ENCODE measurements around the gene TSPAN4. TPM values are rescaled to one million over a fixed set of nuclear protein-coding genes. Genes with fewer than 3 reads are reported as not detected.

Gene TSPAN4
- total RNA-seq, 4 donors from 2014 or later: 47.1 to 78.9 (median 59.7) TPM

DNA sequence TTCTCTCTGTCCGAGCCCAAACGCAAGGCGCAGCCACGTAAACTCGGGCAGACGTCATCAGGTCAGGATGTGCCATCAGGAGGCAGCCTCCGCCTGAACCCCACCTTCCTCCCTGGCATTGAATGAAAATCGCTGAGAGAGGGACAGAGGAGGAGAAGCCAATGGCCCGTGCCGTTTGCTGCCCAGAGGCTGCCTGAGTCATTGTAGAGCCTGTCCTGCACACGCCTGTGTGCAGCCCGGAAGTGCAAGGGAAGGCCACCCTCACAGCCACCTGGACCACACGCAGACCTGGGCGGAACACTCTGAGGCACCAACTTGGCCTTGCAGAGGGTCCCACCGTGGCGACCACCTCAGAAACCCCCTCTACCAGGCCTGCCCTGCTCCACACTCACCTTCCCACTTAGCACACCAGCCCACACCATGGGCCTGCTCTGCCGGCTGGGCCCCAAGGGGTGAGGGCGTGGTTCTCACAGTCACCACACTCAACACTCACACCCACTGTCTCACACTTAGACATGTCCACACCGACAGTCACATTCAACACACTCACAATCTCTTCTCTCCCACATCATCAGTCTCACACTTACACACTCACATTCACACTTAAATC, 58.9 kb downstream of the TSPAN4 start:
- Histone ChIP-seq H3K36me3 (peaks cover 76% of the 10 kb centered on the region), H3K4me3 (no peak overlapping the region), H3K27ac (no peak overlapping the region), H3K27me3 (no peaks in the 10 kb centered on the region), H3K4me1 (no peaks in the 10 kb centered on the region), H3K9me3 (no peaks in the 10 kb centered on the region)
- no peak for DNase-seq (ENCODE audit: low spot score in 2 of 2)
- TF ChIP-seq POLR2AphosphoS5 (IDR thresholded peaks at IDR 0.05) (no peak), POLR2A (IDR thresholded peaks at IDR 0.05) (no peak), EP300 (IDR thresholded peaks at IDR 0.05) (no peak)
- TF ChIP-seq, protein P1, sequence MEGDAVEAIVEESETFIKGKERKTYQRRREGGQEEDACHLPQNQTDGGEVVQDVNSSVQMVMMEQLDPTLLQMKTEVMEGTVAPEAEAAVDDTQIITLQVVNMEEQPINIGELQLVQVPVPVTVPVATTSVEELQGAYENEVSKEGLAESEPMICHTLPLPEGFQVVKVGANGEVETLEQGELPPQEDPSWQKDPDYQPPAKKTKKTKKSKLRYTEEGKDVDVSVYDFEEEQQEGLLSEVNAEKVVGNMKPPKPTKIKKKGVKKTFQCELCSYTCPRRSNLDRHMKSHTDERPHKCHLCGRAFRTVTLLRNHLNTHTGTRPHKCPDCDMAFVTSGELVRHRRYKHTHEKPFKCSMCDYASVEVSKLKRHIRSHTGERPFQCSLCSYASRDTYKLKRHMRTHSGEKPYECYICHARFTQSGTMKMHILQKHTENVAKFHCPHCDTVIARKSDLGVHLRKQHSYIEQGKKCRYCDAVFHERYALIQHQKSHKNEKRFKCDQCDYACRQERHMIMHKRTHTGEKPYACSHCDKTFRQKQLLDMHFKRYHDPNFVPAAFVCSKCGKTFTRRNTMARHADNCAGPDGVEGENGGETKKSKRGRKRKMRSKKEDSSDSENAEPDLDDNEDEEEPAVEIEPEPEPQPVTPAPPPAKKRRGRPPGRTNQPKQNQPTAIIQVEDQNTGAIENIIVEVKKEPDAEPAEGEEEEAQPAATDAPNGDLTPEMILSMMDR (IDR thresholded peaks at IDR 0.05): no peak
- 93% methylated on average over 19 of the region's 19 CpGs for WGBS

DNA sequence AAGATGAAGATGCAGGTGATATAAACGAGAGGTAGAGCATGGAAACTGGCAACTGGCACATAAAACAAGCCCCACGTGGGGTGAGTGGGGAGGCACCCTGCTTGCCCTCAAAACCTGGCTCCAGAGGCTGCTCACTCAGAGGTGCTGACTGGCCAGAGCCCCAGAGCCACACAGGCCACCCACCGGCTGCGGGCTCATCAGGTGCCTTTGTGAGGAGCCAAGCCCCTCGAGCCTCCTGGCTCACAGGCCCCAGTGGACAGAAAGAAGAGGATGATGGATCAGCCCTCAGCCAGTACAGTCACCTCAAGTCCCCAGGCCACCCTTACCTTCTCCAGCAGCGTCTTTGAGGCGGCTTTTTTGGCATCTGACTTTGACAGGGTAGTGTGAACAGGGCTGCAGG, 61.7 kb downstream of the TSPAN4 start:
- Histone ChIP-seq H3K27ac (no peak overlapping the region), H3K4me1 (peaks cover 16% of the 10 kb centered on the region), H3K27me3 (no peaks in the 10 kb centered on the region), H3K9me3 (no peaks in the 10 kb centered on the region), H3K4me3 (no peak overlapping the region), H3K36me3 (peaks cover 60% of the 10 kb centered on the region)
- 78% methylated on average over 2 of the region's 7 CpGs for WGBS
- TF ChIP-seq, protein P1 (IDR thresholded peaks at IDR 0.05): no peak
- TF ChIP-seq EP300 (IDR thresholded peaks at IDR 0.05): no peak
- no peak for TF ChIP-seq POLR2AphosphoS5 (IDR thresholded peaks at IDR 0.05)
- TF ChIP-seq POLR2A (IDR thresholded peaks at IDR 0.05): no peak
- no peak for DNase-seq (ENCODE audit: low spot score in 2 of 2)

DNA sequence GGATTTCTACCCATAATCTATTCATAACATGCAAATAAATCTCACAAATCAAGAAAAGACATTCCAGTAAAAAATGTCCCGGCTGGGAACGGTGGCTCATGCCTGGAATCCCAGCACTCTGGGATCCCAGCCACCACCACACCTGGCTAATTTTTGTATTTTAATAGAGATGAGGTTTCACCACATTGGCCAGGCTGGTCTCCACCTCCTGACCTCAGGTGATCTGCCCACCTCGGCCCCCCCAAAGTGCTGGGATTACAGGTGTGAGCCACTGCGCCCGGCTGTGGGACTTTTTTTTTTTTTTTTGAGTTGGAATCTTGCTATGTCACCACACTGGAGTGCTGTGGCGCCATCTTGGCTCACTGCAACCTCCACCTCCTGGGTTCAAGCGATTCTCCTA, 63.3 kb downstream of the TSPAN4 start:
- Histone ChIP-seq H3K4me3 (no peak overlapping the region), H3K27ac (no peak overlapping the region), H3K9me3 (no peaks in the 10 kb centered on the region), H3K27me3 (no peaks in the 10 kb centered on the region), H3K36me3 (peaks cover 45% of the 10 kb centered on the region), H3K4me1 (peaks cover 26% of the 10 kb centered on the region)
- no peak for DNase-seq (ENCODE audit: low spot score in 2 of 2)
- 84% methylated on average over 7 of the region's 7 CpGs for WGBS
- no peak for TF ChIP-seq POLR2A (IDR thresholded peaks at IDR 0.05)
- TF ChIP-seq, protein P1 (IDR thresholded peaks at IDR 0.05): no peak
- no peak for TF ChIP-seq EP300 (IDR thresholded peaks at IDR 0.05)
- no peak for TF ChIP-seq POLR2AphosphoS5 (IDR thresholded peaks at IDR 0.05)

DNA sequence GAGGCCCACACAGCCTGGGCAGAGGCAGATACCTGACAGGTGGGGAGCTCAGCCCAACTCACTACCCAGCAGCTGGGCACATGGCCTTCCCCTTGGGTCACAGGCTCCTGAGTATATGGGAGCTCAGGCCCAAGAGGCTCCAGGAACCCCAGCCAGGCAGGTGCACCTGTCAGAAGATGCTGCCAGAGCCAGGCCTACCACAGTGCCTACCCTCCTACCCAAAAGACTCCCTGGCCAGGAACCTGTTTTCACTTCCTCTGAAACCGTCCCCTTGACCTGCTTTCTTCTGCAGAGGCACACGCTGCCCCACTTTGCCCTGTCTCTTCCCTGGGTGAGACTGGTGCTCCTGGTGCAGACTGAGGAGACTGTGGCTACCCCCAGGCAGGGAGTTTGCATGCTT, 65.0 kb downstream of the TSPAN4 start:
- Histone ChIP-seq H3K9me3 (no peaks in the 10 kb centered on the region), H3K36me3 (peaks cover 27% of the 10 kb centered on the region), H3K4me1 (peaks cover 34% of the 10 kb centered on the region), H3K27me3 (no peaks in the 10 kb centered on the region), H3K27ac (no peak overlapping the region), H3K4me3 (no peak overlapping the region)
- 72% methylated on average over 2 of the region's 2 CpGs for WGBS
- TF ChIP-seq POLR2AphosphoS5 (IDR thresholded peaks at IDR 0.05) (no peak), POLR2A (IDR thresholded peaks at IDR 0.05) (no peak), EP300 (IDR thresholded peaks at IDR 0.05) (no peak)
- TF ChIP-seq, protein P1 (IDR thresholded peaks at IDR 0.05): no peak
- DNase-seq (ENCODE audit: low spot score in 2 of 2): no peak

DNA sequence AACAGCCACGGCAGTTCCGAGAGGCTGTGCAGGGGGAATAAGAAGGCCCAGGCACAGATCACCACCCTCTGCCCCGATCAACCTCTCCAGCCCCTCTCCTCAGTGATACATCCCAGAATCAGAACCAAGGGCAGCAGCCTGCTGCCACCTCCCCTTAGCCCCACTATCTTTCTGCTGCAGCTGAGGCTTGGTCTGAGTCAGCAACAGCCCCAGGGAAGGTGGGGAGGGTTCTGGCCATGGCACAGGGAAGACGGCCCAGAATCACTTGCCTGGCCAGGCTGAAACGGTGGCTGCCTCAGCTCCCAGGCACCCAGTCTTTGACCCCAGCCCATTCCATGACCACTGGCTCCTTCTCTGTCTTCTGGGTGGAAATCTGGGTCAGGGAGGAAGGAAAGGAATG, 65.6 kb downstream of the TSPAN4 start:
- Histone ChIP-seq H3K36me3 (peaks cover 21% of the 10 kb centered on the region), H3K4me3 (no peak overlapping the region), H3K27ac (no peak overlapping the region), H3K9me3 (no peaks in the 10 kb centered on the region), H3K27me3 (no peaks in the 10 kb centered on the region), H3K4me1 (peaks cover 34% of the 10 kb centered on the region)
- no peak for TF ChIP-seq POLR2AphosphoS5 (IDR thresholded peaks at IDR 0.05)
- no peak for DNase-seq (ENCODE audit: low spot score in 2 of 2)
- WGBS: 65% methylated on average over 2 of the region's 5 CpGs

DNA sequence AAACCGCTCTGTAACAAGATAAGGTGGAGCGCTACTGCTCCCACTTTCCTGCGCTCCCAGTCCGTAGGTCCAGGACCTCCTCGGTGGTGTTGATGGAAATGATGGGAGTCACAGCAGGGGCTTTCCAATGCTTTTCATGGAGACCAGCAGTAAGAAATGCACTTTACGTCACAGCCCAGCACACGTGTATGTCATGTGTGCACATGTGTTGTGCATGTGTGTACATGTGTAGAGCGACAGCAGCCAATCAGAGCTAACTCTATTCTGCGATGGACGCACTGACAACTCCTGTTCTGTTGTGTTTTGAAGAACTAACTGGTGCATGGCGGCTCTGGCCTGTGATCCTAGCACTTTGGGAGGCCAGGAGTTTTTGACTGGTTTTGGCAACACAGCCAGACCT, 66.8 kb downstream of the TSPAN4 start:
- no peak for TF ChIP-seq POLR2A (IDR thresholded peaks at IDR 0.05)
- TF ChIP-seq POLR2AphosphoS5 (IDR thresholded peaks at IDR 0.05): no peak
- no peak for TF ChIP-seq EP300 (IDR thresholded peaks at IDR 0.05)
- TF ChIP-seq, protein P1 (IDR thresholded peaks at IDR 0.05): no peak
- Histone ChIP-seq H3K4me3 (peak overlapping the region; percentile 68), H3K36me3 (peaks cover 10% of the 10 kb centered on the region), H3K9me3 (no peaks in the 10 kb centered on the region), H3K27ac (no peak overlapping the region), H3K4me1 (peaks cover 34% of the 10 kb centered on the region), H3K27me3 (no peaks in the 10 kb centered on the region)
- DNase-seq (ENCODE audit: low spot score in 2 of 2): no peak
- WGBS: 85% methylated on average over 11 of the region's 11 CpGs

All from suprapubic skin (tissue), 4 donors.